Measurements from ENCODE around the gene KEL.

Gene KEL

DNA sequence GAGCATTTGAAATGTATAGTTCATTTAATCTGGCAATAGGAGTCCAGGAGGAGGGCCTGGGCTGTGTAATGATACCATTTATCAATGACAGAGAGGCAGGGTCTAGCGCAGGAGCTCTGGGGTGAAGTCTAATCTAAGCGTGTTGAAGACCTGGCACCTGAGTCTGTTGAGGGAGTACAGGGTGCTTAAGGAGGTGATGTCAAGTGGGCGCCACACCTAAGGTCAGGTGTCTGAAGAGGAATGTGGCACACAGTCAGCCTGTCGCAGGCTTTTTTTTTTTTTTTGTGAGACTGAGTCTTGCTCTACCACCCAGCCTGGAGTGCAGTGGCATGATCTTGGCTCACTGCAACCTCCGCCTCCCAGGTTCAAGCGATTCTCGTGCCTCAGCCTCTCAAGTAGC, 20.6 kb downstream of the KEL start:
- Histone ChIP-seq H3K9me3 (ENCODE audit: control insufficient read depth in 2 of 2, low read length in 2 of 2) (no peaks in the 10 kb centered on the region), H3K27ac (ENCODE audit: low read length) (no peak overlapping the region), H3K27me3 (ENCODE audit: control insufficient read depth in 1 of 2, insufficient read depth in 2 of 2, low read length in 2 of 2) (peaks cover 0 to 2% of the 10 kb centered on the region in 2 donors), H3K4me1 (ENCODE audit: control insufficient read depth, insufficient read depth, low read length) (no peaks in the 10 kb centered on the region), H3K36me3 (ENCODE audit: control insufficient read depth in 2 of 2, insufficient read depth in 2 of 2, low read length in 2 of 2) (no peaks in the 10 kb centered on the region), H3K4me3 (ENCODE audit: low read length in 2 of 2) (no peak overlapping the region), H3K9ac (ENCODE audit: low read length in 2 of 2) (no peak overlapping the region)

DNA sequence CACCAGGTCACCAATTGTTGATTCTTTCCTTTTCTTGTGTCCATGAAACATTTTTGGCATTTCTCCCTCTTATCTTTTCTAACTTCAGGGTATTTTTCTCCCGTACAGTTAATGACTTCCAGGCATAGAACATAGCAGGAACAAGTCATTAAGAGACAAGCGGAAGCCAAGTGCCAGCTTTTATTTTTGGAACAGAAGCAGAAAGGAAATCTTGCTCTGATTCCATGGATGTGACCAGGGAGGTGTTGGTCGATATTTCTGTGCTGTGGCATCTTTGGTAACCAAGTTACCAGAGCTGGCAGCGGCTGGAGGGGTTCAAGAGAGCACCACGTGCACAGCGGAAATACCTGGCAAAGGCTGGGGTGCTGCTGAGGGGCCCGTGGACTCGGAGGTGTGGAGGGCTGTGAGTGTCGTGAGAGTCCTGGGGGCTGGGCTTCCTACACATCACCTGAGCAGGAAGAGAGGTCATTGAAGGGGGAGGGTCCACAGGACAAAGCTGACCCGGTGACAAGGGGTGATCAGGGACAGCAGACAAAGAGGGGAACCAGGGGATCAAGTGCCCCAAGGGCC, 21.1 kb downstream of the KEL start:
- Histone ChIP-seq H3K27ac (ENCODE audit: low read length) (no peak overlapping the region), H3K36me3 (ENCODE audit: control insufficient read depth in 2 of 2, insufficient read depth in 2 of 2, low read length in 2 of 2) (no peaks in the 10 kb centered on the region), H3K4me3 (ENCODE audit: low read length in 2 of 2) (no peak overlapping the region), H3K4me1 (ENCODE audit: control insufficient read depth, insufficient read depth, low read length) (no peaks in the 10 kb centered on the region), H3K9me3 (ENCODE audit: control insufficient read depth in 2 of 2, low read length in 2 of 2) (no peaks in the 10 kb centered on the region), H3K9ac (ENCODE audit: low read length in 2 of 2) (no peak overlapping the region), H3K27me3 (ENCODE audit: control insufficient read depth in 1 of 2, insufficient read depth in 2 of 2, low read length in 2 of 2) (no peaks in the 10 kb centered on the region)

DNA sequence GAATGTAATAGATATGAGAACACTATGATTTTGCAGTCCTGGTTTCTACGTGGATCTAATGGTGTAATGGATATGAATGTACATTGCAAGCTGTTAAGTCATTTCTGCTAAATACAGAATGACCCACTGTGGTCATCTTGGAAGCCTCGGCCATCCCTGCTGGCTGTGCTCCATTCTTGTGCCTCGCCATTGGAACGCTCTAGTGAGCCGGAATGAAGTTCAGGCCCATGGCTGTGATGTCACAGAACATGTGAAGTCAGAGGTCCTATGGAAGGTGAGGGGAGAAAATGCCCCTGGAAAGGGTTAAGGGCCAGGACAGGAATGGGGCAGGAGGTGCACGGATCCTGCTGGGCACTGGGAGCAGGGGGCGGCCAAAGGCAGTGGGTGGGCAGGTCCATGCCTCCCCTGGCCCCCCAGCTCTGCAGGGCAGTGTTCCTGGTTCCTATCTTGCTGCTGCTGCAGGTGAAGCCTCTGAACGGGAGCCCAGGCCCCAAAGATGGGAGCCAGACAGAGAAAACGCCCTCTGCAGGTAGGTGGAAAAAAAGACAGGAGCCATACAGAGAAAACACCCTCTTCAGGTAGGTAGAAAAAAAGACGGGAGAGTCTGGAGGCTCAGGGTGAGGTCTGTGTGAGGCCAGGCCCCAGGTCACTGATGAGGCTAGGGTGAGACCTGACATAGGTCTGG, 22.8 kb downstream of the KEL start, which contains the start of gene LLCFC1:
TSS of gene LLCFC1 (plus strand) at position 259 of the 685 bp plus-strand sequence. CDS start at position 397, 138 bp downstream.
- Histone ChIP-seq H3K9ac (ENCODE audit: low read length in 2 of 2) (no peak within 1 kb of the TSS), H3K36me3 (ENCODE audit: control insufficient read depth in 2 of 2, insufficient read depth in 2 of 2, low read length in 2 of 2) (no peaks in the 10 kb centered on the region), H3K4me3 (ENCODE audit: low read length in 2 of 2) (no peak within 1 kb of the TSS), H3K4me1 (ENCODE audit: control insufficient read depth, insufficient read depth, low read length) (no peaks in the 10 kb centered on the region), H3K27me3 (ENCODE audit: control insufficient read depth in 1 of 2, insufficient read depth in 2 of 2, low read length in 2 of 2) (no peaks in the 10 kb centered on the region), H3K27ac (ENCODE audit: low read length) (no peak within 1 kb of the TSS), H3K9me3 (ENCODE audit: control insufficient read depth in 2 of 2, low read length in 2 of 2) (no peaks in the 10 kb centered on the region)

DNA sequence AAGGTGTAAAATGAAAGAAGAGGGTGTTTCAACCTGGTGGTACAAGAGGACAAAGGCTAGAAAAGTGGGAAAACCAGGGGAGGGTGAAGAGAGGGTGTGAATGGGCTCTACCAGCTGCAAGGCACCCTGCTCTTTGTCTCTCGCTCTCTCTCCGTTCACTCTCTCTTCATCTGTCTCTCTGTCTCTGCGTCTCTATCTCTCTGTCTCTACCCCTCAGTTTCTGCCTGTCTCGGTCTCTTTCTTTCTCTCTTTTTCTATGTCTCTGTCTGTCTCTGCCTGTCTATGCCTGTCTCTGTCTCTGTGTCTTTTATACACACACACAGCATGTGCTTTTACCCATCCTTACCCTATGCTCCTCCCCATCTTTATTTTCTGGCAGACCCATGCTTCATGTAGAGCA, 23.6 kb downstream of the KEL start:
- Histone ChIP-seq H3K9ac (ENCODE audit: low read length in 2 of 2) (no peak overlapping the region), H3K27me3 (ENCODE audit: control insufficient read depth in 1 of 2, insufficient read depth in 2 of 2, low read length in 2 of 2) (no peaks in the 10 kb centered on the region), H3K9me3 (ENCODE audit: control insufficient read depth in 2 of 2, low read length in 2 of 2) (no peaks in the 10 kb centered on the region)

DNA sequence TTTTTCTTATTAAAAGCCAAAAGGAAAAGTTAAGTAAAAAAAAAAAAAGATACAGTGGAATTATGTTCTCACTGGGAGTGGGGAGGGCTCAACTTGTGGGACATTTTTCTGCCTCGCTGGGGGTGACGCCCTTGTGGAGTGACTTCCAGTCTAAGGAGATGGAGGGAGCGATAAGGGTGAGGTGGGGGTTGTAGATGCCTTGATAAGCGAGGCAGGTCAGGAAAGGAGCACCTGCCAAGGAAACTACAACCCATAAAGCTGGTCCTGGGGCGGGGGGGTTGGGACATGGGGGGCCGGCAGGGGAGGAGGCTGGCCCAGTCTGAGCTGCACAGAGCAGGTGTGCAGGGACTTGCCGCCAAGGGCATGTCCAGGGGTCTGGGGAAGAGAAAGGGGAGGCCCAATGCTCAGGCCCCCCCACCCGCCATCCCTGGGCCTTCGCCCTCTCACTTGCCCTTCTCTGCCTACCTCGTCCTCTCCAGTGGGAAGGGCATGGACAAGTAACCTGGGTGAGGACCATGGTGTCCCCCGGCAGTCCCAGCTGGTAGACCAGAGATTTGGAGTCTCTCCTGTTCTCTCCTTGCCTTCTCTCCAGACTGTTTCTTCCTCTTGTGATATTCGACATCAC, 26.1 kb downstream of the KEL start:
- H3K27ac ChIP-seq (ENCODE audit: low read length): no peak overlapping the region
- no peaks in the 10 kb centered on the region for H3K9me3 ChIP-seq (ENCODE audit: control insufficient read depth in 2 of 2, low read length in 2 of 2)
- no peak overlapping the region for H3K4me3 ChIP-seq (ENCODE audit: low read length in 2 of 2)
- no peak overlapping the region for H3K9ac ChIP-seq (ENCODE audit: low read length in 2 of 2)
- no peaks in the 10 kb centered on the region for H3K4me1 ChIP-seq (ENCODE audit: control insufficient read depth, insufficient read depth, low read length)
- no peaks in the 10 kb centered on the region for H3K36me3 ChIP-seq (ENCODE audit: control insufficient read depth in 2 of 2, insufficient read depth in 2 of 2, low read length in 2 of 2)
- H3K27me3 ChIP-seq (ENCODE audit: control insufficient read depth in 1 of 2, insufficient read depth in 2 of 2, low read length in 2 of 2): no peaks in the 10 kb centered on the region

More for the DNA sequence above, 23.6 kb downstream of the KEL start:
- Histone ChIP-seq H3K27ac (ENCODE audit: low read length) (no peak overlapping the region), H3K4me3 (ENCODE audit: low read length in 2 of 2) (no peak overlapping the region), H3K4me1 (ENCODE audit: control insufficient read depth, insufficient read depth, low read length) (no peaks in the 10 kb centered on the region), H3K36me3 (ENCODE audit: control insufficient read depth in 2 of 2, insufficient read depth in 2 of 2, low read length in 2 of 2) (no peaks in the 10 kb centered on the region)

DNA sequence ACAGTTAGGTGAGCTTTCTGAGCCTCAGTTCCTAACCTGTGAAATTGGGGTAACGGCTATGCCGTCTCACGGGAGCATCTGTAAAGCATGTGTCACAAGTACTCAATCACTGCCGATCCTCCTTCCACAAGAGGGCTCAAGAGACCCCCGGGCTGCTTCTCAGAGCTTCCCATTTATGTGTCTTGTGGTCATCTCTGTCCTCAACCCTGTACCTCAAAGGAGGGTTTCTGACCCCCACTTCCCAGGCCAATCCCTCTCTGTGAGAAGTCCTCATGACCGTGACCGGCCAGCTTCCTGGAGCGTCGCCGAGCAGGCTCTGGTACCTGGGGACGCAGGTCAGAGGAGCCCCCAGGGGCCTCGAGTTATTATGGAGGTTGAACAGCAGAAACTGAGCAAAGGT, 28.1 kb downstream of the KEL start:
- H3K9ac ChIP-seq (ENCODE audit: low read length in 2 of 2): no peak overlapping the region
- H3K4me3 ChIP-seq (ENCODE audit: low read length in 2 of 2): no peak overlapping the region
- H3K27ac ChIP-seq (ENCODE audit: low read length): no peak overlapping the region
- no peaks in the 10 kb centered on the region for H3K4me1 ChIP-seq (ENCODE audit: control insufficient read depth, insufficient read depth, low read length)
- H3K27me3 ChIP-seq (ENCODE audit: control insufficient read depth in 1 of 2, insufficient read depth in 2 of 2, low read length in 2 of 2): no peaks in the 10 kb centered on the region
- H3K9me3 ChIP-seq (ENCODE audit: control insufficient read depth in 2 of 2, low read length in 2 of 2): no peaks in the 10 kb centered on the region
- no peaks in the 10 kb centered on the region for H3K36me3 ChIP-seq (ENCODE audit: control insufficient read depth in 2 of 2, insufficient read depth in 2 of 2, low read length in 2 of 2)

DNA sequence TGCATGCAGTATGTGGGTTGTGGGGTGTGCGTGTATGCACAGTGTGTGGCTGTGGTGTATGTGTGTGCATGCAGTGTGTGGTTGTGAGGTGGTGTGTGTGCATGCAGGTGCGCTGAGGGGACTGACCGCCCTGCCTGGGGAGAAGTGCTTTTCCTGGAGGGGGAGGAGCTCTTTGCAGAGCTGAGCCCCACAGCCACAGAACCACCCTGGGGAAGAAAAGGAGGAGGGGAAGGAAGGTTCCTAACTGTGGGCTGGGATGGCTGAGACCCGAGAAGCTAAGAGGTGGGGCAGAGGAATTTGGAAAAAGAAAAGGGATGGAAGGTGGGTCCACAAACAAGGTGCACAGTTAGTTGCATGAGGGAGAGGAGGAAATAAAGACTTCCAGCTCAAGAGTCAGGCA, 28.5 kb downstream of the KEL start, which contains the start of gene TRPV5:
TSS of gene TRPV5 (minus strand) at position 123 of the 400 bp plus-strand sequence. CDS start 287 bp downstream, outside the sequence.
- H3K27ac ChIP-seq (ENCODE audit: low read length): no peak within 1 kb of the TSS
- no peaks in the 10 kb centered on the region for H3K4me1 ChIP-seq (ENCODE audit: control insufficient read depth, insufficient read depth, low read length)
- no peak within 1 kb of the TSS for H3K4me3 ChIP-seq (ENCODE audit: low read length in 2 of 2)
- H3K36me3 ChIP-seq (ENCODE audit: control insufficient read depth in 2 of 2, insufficient read depth in 2 of 2, low read length in 2 of 2): no peaks in the 10 kb centered on the region
- H3K27me3 ChIP-seq (ENCODE audit: control insufficient read depth in 1 of 2, insufficient read depth in 2 of 2, low read length in 2 of 2): no peaks in the 10 kb centered on the region
- H3K9ac ChIP-seq (ENCODE audit: low read length in 2 of 2): no peak within 1 kb of the TSS
- no peaks in the 10 kb centered on the region for H3K9me3 ChIP-seq (ENCODE audit: control insufficient read depth in 2 of 2, low read length in 2 of 2)

DNA sequence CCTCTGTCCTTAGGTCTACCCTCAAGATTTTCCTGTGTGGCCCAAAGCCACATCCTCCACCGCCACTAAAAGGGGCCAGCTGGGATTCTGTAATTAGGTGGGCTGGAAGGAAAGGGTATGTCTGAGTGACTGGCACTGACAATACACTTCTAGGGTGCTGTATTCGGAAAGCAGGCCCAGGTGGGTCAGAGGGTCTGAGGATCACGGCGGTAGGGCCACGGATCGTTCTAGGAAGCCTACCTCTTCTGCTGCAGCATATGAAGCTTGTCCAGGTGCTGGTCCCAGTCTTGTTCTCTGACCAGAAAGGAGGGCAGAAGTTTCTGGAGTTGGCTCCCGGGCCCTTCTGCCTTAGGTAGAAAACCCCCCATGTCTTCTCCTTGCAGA, 29.1 kb downstream of the KEL start:
- H3K9ac ChIP-seq (ENCODE audit: low read length in 2 of 2): no peak overlapping the region
- no peaks in the 10 kb centered on the region for H3K36me3 ChIP-seq (ENCODE audit: control insufficient read depth in 2 of 2, insufficient read depth in 2 of 2, low read length in 2 of 2)
- no peaks in the 10 kb centered on the region for H3K4me1 ChIP-seq (ENCODE audit: control insufficient read depth, insufficient read depth, low read length)
- no peaks in the 10 kb centered on the region for H3K27me3 ChIP-seq (ENCODE audit: control insufficient read depth in 1 of 2, insufficient read depth in 2 of 2, low read length in 2 of 2)
- H3K27ac ChIP-seq (ENCODE audit: low read length): no peak overlapping the region
- no peak overlapping the region for H3K4me3 ChIP-seq (ENCODE audit: low read length in 2 of 2)
- H3K9me3 ChIP-seq (ENCODE audit: control insufficient read depth in 2 of 2, low read length in 2 of 2): no peaks in the 10 kb centered on the region

DNA sequence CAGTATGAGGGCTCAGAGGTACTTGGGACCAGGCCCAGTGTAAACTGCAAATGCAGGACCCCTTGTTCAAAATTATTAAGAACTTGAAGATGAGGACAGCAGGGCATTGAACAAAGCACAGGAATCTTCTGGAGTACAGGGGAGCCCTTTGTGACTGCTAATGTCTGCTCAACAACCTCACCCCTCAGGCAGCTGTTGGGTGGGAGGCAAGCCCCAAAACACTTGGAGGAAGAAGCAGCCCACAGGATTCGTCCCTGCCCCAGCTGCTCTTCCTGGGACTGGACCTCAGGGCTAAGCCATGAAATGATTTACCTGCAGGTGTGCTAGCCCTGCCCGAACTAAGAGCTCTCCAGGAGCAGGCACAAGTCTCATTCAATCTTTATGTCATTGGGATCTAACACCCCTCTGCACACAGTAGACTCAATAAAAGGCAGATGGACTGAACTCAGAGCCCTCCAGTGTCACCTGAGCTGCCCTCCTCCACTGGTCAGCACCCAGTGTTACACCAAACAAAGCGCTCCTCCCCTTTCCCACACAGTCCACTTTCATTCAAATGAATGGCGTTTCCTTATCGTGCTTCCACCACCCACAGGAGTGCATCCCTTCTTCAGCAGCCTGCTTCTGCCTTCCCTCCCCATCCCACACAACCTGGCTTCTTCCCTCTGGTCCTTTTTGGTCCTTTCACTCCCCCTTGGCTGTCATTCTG, 29.6 kb downstream of the KEL start:
- H3K4me1 ChIP-seq (ENCODE audit: control insufficient read depth, insufficient read depth, low read length): no peaks in the 10 kb centered on the region
- H3K4me3 ChIP-seq (ENCODE audit: low read length in 2 of 2): no peak overlapping the region
- no peaks in the 10 kb centered on the region for H3K27me3 ChIP-seq (ENCODE audit: control insufficient read depth in 1 of 2, insufficient read depth in 2 of 2, low read length in 2 of 2)
- no peaks in the 10 kb centered on the region for H3K36me3 ChIP-seq (ENCODE audit: control insufficient read depth in 2 of 2, insufficient read depth in 2 of 2, low read length in 2 of 2)
- H3K27ac ChIP-seq (ENCODE audit: low read length): no peak overlapping the region
- H3K9ac ChIP-seq (ENCODE audit: low read length in 2 of 2): no peak overlapping the region
- H3K9me3 ChIP-seq (ENCODE audit: control insufficient read depth in 2 of 2, low read length in 2 of 2): no peaks in the 10 kb centered on the region

DNA sequence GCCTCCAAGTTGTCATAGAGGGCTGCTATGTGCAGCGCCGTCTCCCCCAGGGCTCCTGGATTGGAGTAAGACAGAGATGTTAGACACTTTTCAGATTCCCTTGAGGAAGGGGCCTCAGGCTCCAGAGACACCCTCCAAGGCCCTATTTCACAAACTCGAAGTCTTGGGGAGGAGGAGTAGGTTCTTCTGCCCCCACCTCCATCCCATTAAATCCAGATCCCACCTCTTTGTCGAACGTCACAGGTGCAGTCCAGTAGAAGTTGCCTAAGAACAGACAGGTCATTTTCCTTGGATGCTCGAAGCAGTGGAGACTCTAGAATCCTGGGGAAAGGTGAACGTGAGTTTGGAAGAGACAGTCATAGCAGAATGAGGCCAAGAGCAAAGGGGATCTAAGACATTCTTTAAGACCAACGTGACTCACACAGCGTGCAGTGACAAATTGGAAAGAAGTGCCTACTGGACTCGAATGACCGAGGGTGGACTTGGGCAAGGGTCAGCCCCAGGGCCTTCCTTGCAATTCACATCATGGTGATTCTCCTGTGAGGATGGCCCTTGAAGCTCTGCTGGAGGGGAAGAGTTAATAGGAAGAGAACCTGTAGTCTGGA, 31.9 kb downstream of the KEL start:
- Histone ChIP-seq H3K4me3 (ENCODE audit: low read length in 2 of 2) (no peak overlapping the region), H3K27me3 (ENCODE audit: control insufficient read depth in 1 of 2, insufficient read depth in 2 of 2, low read length in 2 of 2) (no peaks in the 10 kb centered on the region), H3K9me3 (ENCODE audit: control insufficient read depth in 2 of 2, low read length in 2 of 2) (no peaks in the 10 kb centered on the region), H3K4me1 (ENCODE audit: control insufficient read depth, insufficient read depth, low read length) (no peaks in the 10 kb centered on the region), H3K9ac (ENCODE audit: low read length in 2 of 2) (no peak overlapping the region), H3K27ac (ENCODE audit: low read length) (no peak overlapping the region), H3K36me3 (ENCODE audit: control insufficient read depth in 2 of 2, insufficient read depth in 2 of 2, low read length in 2 of 2) (no peaks in the 10 kb centered on the region)
